IPS-20b (cell line): ENCODE data around the gene LMX1A.
A peak's percentile ranks its signal among the peaks of the same experiment; 100 is the strongest.

Experiments used
- H3K27ac ChIP-seq: one replicate; pipeline ENCODE4 v1.5.1; 2013; ENCODE audit warnings: low read length
- H3K27me3 ChIP-seq: 2 replicates; pipeline ENCODE4 v1.6.1; 2013; ENCODE audit warnings: mild to moderate bottlenecking, low read length, inconsistent platforms; ENCODE audit not compliant: insufficient read depth
- H3K36me3 ChIP-seq: 2 replicates; pipeline ENCODE4 v1.6.1; 2013; ENCODE audit warnings: low read depth, mild to moderate bottlenecking, inconsistent platforms, low read length, moderate library complexity; ENCODE audit not compliant: insufficient read depth
- H3K4me1 ChIP-seq: 2 replicates; pipeline ENCODE4 v1.6.1; 2013; ENCODE audit warnings: mild to moderate bottlenecking, control low read depth, inconsistent platforms, low read length, moderate library complexity; ENCODE audit not compliant: insufficient read depth
- H3K4me3 ChIP-seq: 2 replicates; pipeline ENCODE4 v1.5.1; 2013; ENCODE audit warnings: mild to moderate bottlenecking, low read length, inconsistent platforms
- H3K9ac ChIP-seq: 2 replicates; pipeline ENCODE4 v1.6.1; 2013; ENCODE audit warnings: low read depth, mild to moderate bottlenecking, inconsistent platforms, low read length, moderate library complexity
- H3K9me3 ChIP-seq: 2 replicates; pipeline ENCODE4 v1.6.1; 2013; ENCODE audit warnings: mild to moderate bottlenecking, low read depth, low read length, inconsistent platforms; ENCODE audit not compliant: insufficient read depth

Gene LMX1A

GRCh38 chr1:165355977-165356811 is at the start of gene LMX1A:
LMX1A (minus strand) TSS chr1:165356715; CDS start chr1:165355559, 1,156 bp downstream.
- H3K27me3 ChIP-seq = peaks cover 100% of the 10 kb centered on the region
- no peaks in the 10 kb centered on the region for H3K9me3 ChIP-seq
- no peak within 1 kb of the TSS for H3K9ac ChIP-seq
- H3K36me3 ChIP-seq = no peaks in the 10 kb centered on the region
- H3K4me1 ChIP-seq = peaks cover 9% of the 10 kb centered on the region; the same call in 1 of the 2 replicates
- no peak within 1 kb of the TSS for H3K27ac ChIP-seq
- H3K4me3 ChIP-seq = peak within 1 kb of the TSS; percentile 65

- H3K4me1 ChIP-seq = no peaks in the 10 kb centered on the region
- no peak overlapping the region for H3K27ac ChIP-seq
- H3K9ac ChIP-seq = no peak overlapping the region
- no peaks in the 10 kb centered on the region for H3K27me3 ChIP-seq
- H3K9me3 ChIP-seq = no peaks in the 10 kb centered on the region
- no peaks in the 10 kb centered on the region for H3K36me3 ChIP-seq
- no peak overlapping the region for H3K4me3 ChIP-seq
Observed at GRCh38 chr1:165403835-165404482, 47.4 kb upstream of the LMX1A start.

DNA sequence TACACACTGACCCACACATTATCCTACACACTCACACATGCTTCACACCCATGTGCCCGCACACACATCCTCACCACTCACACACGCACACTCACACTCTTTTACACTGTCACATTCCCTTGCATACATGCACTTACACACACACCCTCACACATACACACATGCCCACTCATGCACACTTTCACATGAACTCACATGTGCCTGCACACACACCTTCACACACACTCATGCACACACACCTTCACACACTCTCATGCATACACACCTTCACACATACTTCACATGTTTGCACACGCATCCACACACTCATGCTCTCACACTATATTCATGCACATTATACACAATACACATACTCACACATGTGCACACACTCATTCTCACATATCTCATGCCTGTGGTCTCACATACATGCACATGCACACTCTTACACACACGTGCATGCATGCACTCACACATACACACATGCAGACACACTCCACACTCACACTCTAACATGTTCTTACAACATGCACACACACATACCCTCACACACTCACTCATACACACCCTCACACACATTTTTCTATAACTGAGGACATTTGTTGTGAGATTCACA is 46.1 kb upstream of the LMX1A start:
- no peak overlapping the region for H3K27ac ChIP-seq
- H3K4me3 ChIP-seq = no peak overlapping the region
- no peak overlapping the region for H3K9ac ChIP-seq
- no peaks in the 10 kb centered on the region for H3K4me1 ChIP-seq
- H3K36me3 ChIP-seq = no peaks in the 10 kb centered on the region
- no peaks in the 10 kb centered on the region for H3K9me3 ChIP-seq
- no peaks in the 10 kb centered on the region for H3K27me3 ChIP-seq

- H3K9ac ChIP-seq = no peak overlapping the region
- peaks cover 4% of the 10 kb centered on the region; the same call in 1 of the 2 replicates for H3K4me1 ChIP-seq
- no peaks in the 10 kb centered on the region for H3K36me3 ChIP-seq
- peaks cover 14% of the 10 kb centered on the region for H3K27me3 ChIP-seq
- no peak overlapping the region for H3K27ac ChIP-seq
- H3K4me3 ChIP-seq = no peak overlapping the region
- no peaks in the 10 kb centered on the region for H3K9me3 ChIP-seq
Observed at GRCh38 chr1:165397944-165398343, 41.4 kb upstream of the LMX1A start.

DNA sequence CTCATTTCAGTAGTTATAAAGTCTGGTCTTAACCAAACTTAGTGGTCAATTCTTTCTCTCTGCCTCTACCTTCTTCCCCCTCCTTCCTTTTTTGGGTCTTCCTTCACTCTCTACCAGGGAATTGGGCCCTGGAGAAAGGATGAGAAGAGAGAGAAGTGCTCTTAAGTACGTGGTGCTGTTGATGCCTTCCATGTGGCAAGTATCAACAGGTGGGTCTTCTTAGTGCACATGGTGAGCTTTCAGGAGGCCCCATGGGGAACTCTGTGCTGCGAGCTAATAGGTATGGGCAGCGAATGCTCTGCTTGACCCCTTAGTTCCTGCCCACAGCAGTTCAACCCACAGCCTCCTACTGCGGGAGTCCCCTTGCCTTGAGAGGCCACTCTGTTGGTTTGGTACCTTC is 39.4 kb upstream of the LMX1A start:
- H3K4me1 ChIP-seq = peaks cover 4% of the 10 kb centered on the region; the same call in 1 of the 2 replicates
- H3K36me3 ChIP-seq = no peaks in the 10 kb centered on the region
- H3K4me3 ChIP-seq = no peak overlapping the region
- no peak overlapping the region for H3K9ac ChIP-seq
- peaks cover 14% of the 10 kb centered on the region for H3K27me3 ChIP-seq
- H3K27ac ChIP-seq = no peak overlapping the region
- H3K9me3 ChIP-seq = no peaks in the 10 kb centered on the region

- H3K27ac ChIP-seq = no peak overlapping the region
- H3K9ac ChIP-seq = no peak overlapping the region
- H3K4me1 ChIP-seq = peaks cover 4% of the 10 kb centered on the region; the same call in 1 of the 2 replicates
- H3K27me3 ChIP-seq = peaks cover 15% of the 10 kb centered on the region
- H3K36me3 ChIP-seq = no peaks in the 10 kb centered on the region
- H3K9me3 ChIP-seq = no peaks in the 10 kb centered on the region
- no peak overlapping the region for H3K4me3 ChIP-seq
Observed at GRCh38 chr1:165395478-165395877, 39.0 kb upstream of the LMX1A start.

- Histone ChIP-seq H3K9me3 (no peaks in the 10 kb centered on the region), H3K4me3 (peak overlapping the region; percentile 61), H3K9ac (no peak overlapping the region; the same call in 1 of the 2 replicates), H3K4me1 (peaks cover 4% of the 10 kb centered on the region; the same call in 1 of the 2 replicates), H3K27ac (no peak overlapping the region), H3K36me3 (no peaks in the 10 kb centered on the region), H3K27me3 (peaks cover 35% of the 10 kb centered on the region)
Observed at GRCh38 chr1:165392634-165393571, 36.4 kb upstream of the LMX1A start.

GRCh38 chr1:165389609-165390008 is 33.1 kb upstream of the LMX1A start:
- Histone ChIP-seq H3K27ac (no peak overlapping the region), H3K4me1 (peaks cover 4% of the 10 kb centered on the region; the same call in 1 of the 2 replicates), H3K27me3 (peaks cover 36% of the 10 kb centered on the region), H3K9me3 (no peaks in the 10 kb centered on the region), H3K4me3 (no peak overlapping the region), H3K9ac (no peak overlapping the region), H3K36me3 (no peaks in the 10 kb centered on the region)

DNA sequence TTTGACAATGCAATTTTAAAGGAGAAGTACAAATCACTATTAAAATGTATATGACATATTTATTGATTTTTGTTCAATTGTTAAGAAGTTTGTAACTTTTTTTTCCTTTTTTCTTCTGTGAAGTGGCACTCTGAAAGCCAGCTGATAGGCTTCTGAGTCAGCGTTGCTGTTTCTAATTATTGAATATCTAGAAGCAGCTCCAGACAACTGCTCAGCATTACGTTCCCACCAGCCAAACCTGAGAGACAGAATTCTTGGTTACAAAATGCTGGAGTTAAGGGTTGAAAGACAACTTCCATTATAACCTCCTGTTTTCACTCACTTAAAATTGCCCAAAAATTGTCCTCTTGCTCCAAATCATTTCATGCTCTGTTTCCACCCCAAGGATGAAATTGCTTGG is 31.4 kb upstream of the LMX1A start:
- H3K27ac ChIP-seq = no peak overlapping the region
- no peak overlapping the region for H3K9ac ChIP-seq
- H3K4me1 ChIP-seq = no peaks in the 10 kb centered on the region
- H3K9me3 ChIP-seq = no peaks in the 10 kb centered on the region
- H3K4me3 ChIP-seq = no peak overlapping the region
- H3K27me3 ChIP-seq = peaks cover 28% of the 10 kb centered on the region
- H3K36me3 ChIP-seq = no peaks in the 10 kb centered on the region

DNA sequence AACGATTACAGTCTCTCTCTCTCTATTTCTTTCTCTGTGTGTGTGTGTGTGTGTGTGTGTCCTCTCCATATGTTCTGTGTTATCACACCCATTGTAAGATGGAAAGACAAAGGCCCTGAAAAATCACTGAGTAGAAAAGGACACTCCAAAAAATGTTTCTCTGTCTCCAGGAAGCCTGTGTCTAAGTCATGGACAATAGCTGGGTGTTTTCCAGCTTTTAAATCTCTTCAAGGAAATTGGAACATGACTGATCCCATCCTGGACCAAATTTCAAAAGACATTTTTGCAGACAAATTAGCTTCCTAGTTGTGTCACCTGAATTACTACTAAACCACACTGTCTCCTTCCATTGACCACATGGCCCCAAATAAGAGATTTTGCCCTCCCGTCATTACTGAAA is 31.0 kb upstream of the LMX1A start:
- no peak overlapping the region for H3K9ac ChIP-seq
- H3K4me3 ChIP-seq = no peak overlapping the region
- no peaks in the 10 kb centered on the region for H3K36me3 ChIP-seq
- H3K4me1 ChIP-seq = no peaks in the 10 kb centered on the region
- no peak overlapping the region for H3K27ac ChIP-seq
- H3K9me3 ChIP-seq = no peaks in the 10 kb centered on the region
- H3K27me3 ChIP-seq = peaks cover 28% of the 10 kb centered on the region
